GM23338 (cell line): ENCODE data around the gene CCDC12. TPM values are rescaled to one million over a fixed set of nuclear protein-coding genes. Genes with fewer than 3 reads are reported as not detected.

Source experiments
- ATAC-seq: fragments of 200-7000 bp; cut with Tn5 transposase; 3 replicates; pipeline ENCODE4 v1.9.1; 2020
- DNase-seq: peaks from one replicate; pipeline ENCODE4 v3.0.0-alpha.2; 2015; ENCODE audit warnings: low spot score
- H2AFZ ChIP-seq: fragments of 200-600 bp; sonication (generic); 2 replicates; pipeline ENCODE4 v1.8.0; 2016; ENCODE audit warnings: antibody characterized with exemption, mild to moderate bottlenecking, moderate library complexity
- H3F3A ChIP-seq: fragments of 200-600 bp; sonication (generic); replicated peaks from 2 replicates; pipeline ENCODE4 v1.8.0; 2017; ENCODE audit warnings: antibody characterized with exemption, mixed run types, low read depth
- H3K27ac ChIP-seq: fragments of 200-600 bp; sonication (generic); 2 replicates; pipeline ENCODE4 v1.6.1; 2016; ENCODE audit warnings: low read depth
- H3K27me3 ChIP-seq: fragments of 200-600 bp; sonication (generic); 2 replicates; pipeline ENCODE4 v1.8.0; 2016; ENCODE audit warnings: mild to moderate bottlenecking, mixed run types, moderate library complexity; ENCODE audit not compliant: insufficient read depth
- H3K36me3 ChIP-seq: fragments of 200-600 bp; sonication (generic); 2 replicates; pipeline ENCODE4 v1.8.0; 2016; ENCODE audit warnings: mild to moderate bottlenecking; ENCODE audit not compliant: insufficient read depth
- H3K4me1 ChIP-seq: fragments of 200-600 bp; sonication (generic); 2 replicates; pipeline ENCODE4 v1.8.0; 2016; ENCODE audit warnings: mild to moderate bottlenecking, moderate library complexity; ENCODE audit not compliant: insufficient read depth
- H3K4me2 ChIP-seq: fragments of 200-600 bp; sonication (generic); 2 replicates; pipeline ENCODE4 v1.7.1; 2017; ENCODE audit warnings: mixed run types
- H3K4me3 ChIP-seq: fragments of 200-600 bp; sonication (generic); 2 replicates; pipeline ENCODE4 v1.6.1; 2016; ENCODE audit warnings: mixed run types
- H3K79me2 ChIP-seq: fragments of 200-600 bp; sonication (generic); replicated peaks from 2 replicates; pipeline ENCODE4 v1.8.0; 2017; ENCODE audit warnings: mild to moderate bottlenecking; ENCODE audit not compliant: insufficient read depth
- H3K9me2 ChIP-seq: fragments of 200-600 bp; sonication (generic); 2 replicates; pipeline ENCODE4 v1.8.0; 2017; ENCODE audit not compliant: insufficient read depth
- H4K20me1 ChIP-seq: fragments of 200-600 bp; sonication (generic); replicated peaks from 2 replicates; pipeline ENCODE4 v1.8.0; 2017; ENCODE audit warnings: mild to moderate bottlenecking; ENCODE audit not compliant: insufficient read depth
- H3K27ac Mint-ChIP-seq: 2 replicates; pipeline ENCODE4 v1.8.0; 2020; ENCODE audit warnings: inconsistent platforms, mild to moderate bottlenecking, moderate library complexity, mixed read lengths
- H3K27me3 Mint-ChIP-seq: 3 replicates; pipeline ENCODE4 v1.8.0; 2022; ENCODE audit warnings: low read depth, mild to moderate bottlenecking, moderate library complexity, mixed read lengths, inconsistent platforms; ENCODE audit not compliant: insufficient read depth, poor library complexity
- H3K36me3 Mint-ChIP-seq: 3 replicates; pipeline ENCODE4 v1.8.0; 2021; ENCODE audit warnings: low read depth, mild to moderate bottlenecking, inconsistent platforms, moderate library complexity, mixed read lengths
- H3K4me1 Mint-ChIP-seq: 3 replicates; pipeline ENCODE4 v1.8.0; 2020; ENCODE audit warnings: mild to moderate bottlenecking, inconsistent platforms, mixed read lengths
- H3K4me3 Mint-ChIP-seq: 3 replicates; pipeline ENCODE4 v1.8.0; 2021; ENCODE audit warnings: moderate library complexity, mild to moderate bottlenecking, inconsistent platforms, mixed read lengths
- H3K9me3 Mint-ChIP-seq: 3 replicates; pipeline ENCODE4 v1.8.0; 2020; ENCODE audit warnings: moderate library complexity, mild to moderate bottlenecking, inconsistent platforms, mixed read lengths
- CREB1 ChIP-seq: fragments of 250-450 bp; sonication (Bioruptor Pico); IDR thresholded peaks from 2 replicates; pipeline ENCODE4 v1.5.0; 2020; ENCODE audit warnings: low read depth, mild to moderate bottlenecking, moderate library complexity
- EZH2 ChIP-seq: fragments of 200-600 bp; sonication (generic); IDR thresholded peaks from one replicate; pipeline ENCODE4 v1.8.0; 2017; ENCODE audit warnings: antibody characterized with exemption, mild to moderate bottlenecking, low read depth; ENCODE audit not compliant: unreplicated experiment
- EZH2phosphoT487 ChIP-seq: fragments of 200-600 bp; sonication (generic); IDR thresholded peaks from one replicate; pipeline ENCODE4 v1.8.1; 2018; ENCODE audit warnings: antibody characterized with exemption; ENCODE audit not compliant: unreplicated experiment
- JUNB ChIP-seq: IDR thresholded peaks from one replicate; pipeline ENCODE4 v1.6.1; 2016; ENCODE audit warnings: antibody characterized with exemption; ENCODE audit not compliant: unreplicated experiment
- POLR2AphosphoS5 ChIP-seq: IDR thresholded peaks from 2 replicates; pipeline ENCODE4 v1.6.1; 2016; ENCODE audit warnings: antibody characterized with exemption, low read depth
- ZNF114 ChIP-seq: fragments of 250-450 bp; sonication (Bioruptor Pico); IDR thresholded peaks from 2 replicates; pipeline ENCODE4 v1.5.0; 2020; ENCODE audit warnings: mild to moderate bottlenecking, moderate library complexity
- ZNF331 ChIP-seq: fragments of 250-450 bp; sonication (Bioruptor Pico); IDR thresholded peaks from 2 replicates; pipeline ENCODE4 v1.5.0; 2020; ENCODE audit warnings: low read depth, mild to moderate bottlenecking, moderate library complexity
- polyA plus RNA-seq: library from polyadenylated mRNA; unstranded; fragments of >200 nt; fragmentation: Nextera tagmentation; extraction: Ambion mirVana; gene quantifications from 2 replicates; pipeline ENCODE4 v1.2.1, GENCODE V29; 2016
- total RNA-seq: library from RNA; depleted of rRNA; stranded (reverse); fragments of >200 nt; shearing (Covaris generic); gene quantifications from 2 replicates; pipeline ENCODE4 v1.2.3, GENCODE V29; 2014
- TF ChIP-seq, protein P1 (sequence below): IDR thresholded peaks from one replicate; pipeline ENCODE4 v1.6.1; 2018; ENCODE audit warnings: antibody characterized with exemption; ENCODE audit not compliant: unreplicated experiment
- TF ChIP-seq, protein P2 (sequence below), 2 experiments: fragments of 200-600 bp in 1 of 2; sonication (generic) in 1 of 2; conservative IDR thresholded peaks; 2 replicates each; pipeline versions ENCODE4 v1.5.1 to v1.6.1; 2016 to 2017; ENCODE audit warnings: antibody characterized with exemption in 2 of 2, low read depth in 2 of 2, mild to moderate bottlenecking in 2 of 2, moderate library complexity in 1 of 2
- TF ChIP-seq, protein P3 (sequence below): IDR thresholded peaks from 2 replicates; pipeline ENCODE4 v1.6.1; 2016; ENCODE audit warnings: antibody characterized with exemption

The CCDC12 gene
- total and polyA plus RNA-seq, 2 experiments from 2014 or later: 42.9 to 133 TPM

GRCh38 chr3:46895761-46896160 is 80.8 kb downstream of the CCDC12 start:
- Mint-ChIP-seq H3K36me3 (no peaks in the 10 kb centered on the region), H3K9me3 (no peaks in the 10 kb centered on the region), H3K4me1 (peaks cover 11% of the 10 kb centered on the region; the same call in 2 of the 3 replicates), H3K27me3 (peaks cover 62% of the 10 kb centered on the region), H3K4me3 (no peak overlapping the region), H3K27ac (no peak overlapping the region)
- Histone ChIP-seq H3K4me1 (peaks cover 5% of the 10 kb centered on the region), H3K27ac (no peak overlapping the region), H3K4me2 (no peak overlapping the region), H4K20me1 (0 out of 2 replicates have a peak, but pooled peaks cover 3% of the 10 kb centered on the region), H3K36me3 (no peaks in the 10 kb centered on the region), H3F3A (no peaks in the 10 kb centered on the region), H3K9me2 (no peaks in the 10 kb centered on the region), H3K27me3 (peaks cover 53% of the 10 kb centered on the region), H3K4me3 (no peak overlapping the region), H3K79me2 (no peaks in the 10 kb centered on the region), H2AFZ (no peak overlapping the region)
- ATAC-seq: no peak
- no peak for DNase-seq
- TF ChIP-seq EZH2 (no peak), JUNB (no peak), ZNF331 (CRISPR knock-in tag) (no peak), EZH2phosphoT487 (no peak), ZNF114 (CRISPR knock-in tag) (no peak), POLR2AphosphoS5 (no peak), CREB1 (no peak)
- TF ChIP-seq, protein P1, sequence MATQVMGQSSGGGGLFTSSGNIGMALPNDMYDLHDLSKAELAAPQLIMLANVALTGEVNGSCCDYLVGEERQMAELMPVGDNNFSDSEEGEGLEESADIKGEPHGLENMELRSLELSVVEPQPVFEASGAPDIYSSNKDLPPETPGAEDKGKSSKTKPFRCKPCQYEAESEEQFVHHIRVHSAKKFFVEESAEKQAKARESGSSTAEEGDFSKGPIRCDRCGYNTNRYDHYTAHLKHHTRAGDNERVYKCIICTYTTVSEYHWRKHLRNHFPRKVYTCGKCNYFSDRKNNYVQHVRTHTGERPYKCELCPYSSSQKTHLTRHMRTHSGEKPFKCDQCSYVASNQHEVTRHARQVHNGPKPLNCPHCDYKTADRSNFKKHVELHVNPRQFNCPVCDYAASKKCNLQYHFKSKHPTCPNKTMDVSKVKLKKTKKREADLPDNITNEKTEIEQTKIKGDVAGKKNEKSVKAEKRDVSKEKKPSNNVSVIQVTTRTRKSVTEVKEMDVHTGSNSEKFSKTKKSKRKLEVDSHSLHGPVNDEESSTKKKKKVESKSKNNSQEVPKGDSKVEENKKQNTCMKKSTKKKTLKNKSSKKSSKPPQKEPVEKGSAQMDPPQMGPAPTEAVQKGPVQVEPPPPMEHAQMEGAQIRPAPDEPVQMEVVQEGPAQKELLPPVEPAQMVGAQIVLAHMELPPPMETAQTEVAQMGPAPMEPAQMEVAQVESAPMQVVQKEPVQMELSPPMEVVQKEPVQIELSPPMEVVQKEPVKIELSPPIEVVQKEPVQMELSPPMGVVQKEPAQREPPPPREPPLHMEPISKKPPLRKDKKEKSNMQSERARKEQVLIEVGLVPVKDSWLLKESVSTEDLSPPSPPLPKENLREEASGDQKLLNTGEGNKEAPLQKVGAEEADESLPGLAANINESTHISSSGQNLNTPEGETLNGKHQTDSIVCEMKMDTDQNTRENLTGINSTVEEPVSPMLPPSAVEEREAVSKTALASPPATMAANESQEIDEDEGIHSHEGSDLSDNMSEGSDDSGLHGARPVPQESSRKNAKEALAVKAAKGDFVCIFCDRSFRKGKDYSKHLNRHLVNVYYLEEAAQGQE: no peak
- TF ChIP-seq, protein P2, sequence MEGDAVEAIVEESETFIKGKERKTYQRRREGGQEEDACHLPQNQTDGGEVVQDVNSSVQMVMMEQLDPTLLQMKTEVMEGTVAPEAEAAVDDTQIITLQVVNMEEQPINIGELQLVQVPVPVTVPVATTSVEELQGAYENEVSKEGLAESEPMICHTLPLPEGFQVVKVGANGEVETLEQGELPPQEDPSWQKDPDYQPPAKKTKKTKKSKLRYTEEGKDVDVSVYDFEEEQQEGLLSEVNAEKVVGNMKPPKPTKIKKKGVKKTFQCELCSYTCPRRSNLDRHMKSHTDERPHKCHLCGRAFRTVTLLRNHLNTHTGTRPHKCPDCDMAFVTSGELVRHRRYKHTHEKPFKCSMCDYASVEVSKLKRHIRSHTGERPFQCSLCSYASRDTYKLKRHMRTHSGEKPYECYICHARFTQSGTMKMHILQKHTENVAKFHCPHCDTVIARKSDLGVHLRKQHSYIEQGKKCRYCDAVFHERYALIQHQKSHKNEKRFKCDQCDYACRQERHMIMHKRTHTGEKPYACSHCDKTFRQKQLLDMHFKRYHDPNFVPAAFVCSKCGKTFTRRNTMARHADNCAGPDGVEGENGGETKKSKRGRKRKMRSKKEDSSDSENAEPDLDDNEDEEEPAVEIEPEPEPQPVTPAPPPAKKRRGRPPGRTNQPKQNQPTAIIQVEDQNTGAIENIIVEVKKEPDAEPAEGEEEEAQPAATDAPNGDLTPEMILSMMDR (conservative IDR thresholded peaks at IDR 0.05; ENCODE audit: low read depth in 2 of 2): no peak
- TF ChIP-seq, protein P3, sequence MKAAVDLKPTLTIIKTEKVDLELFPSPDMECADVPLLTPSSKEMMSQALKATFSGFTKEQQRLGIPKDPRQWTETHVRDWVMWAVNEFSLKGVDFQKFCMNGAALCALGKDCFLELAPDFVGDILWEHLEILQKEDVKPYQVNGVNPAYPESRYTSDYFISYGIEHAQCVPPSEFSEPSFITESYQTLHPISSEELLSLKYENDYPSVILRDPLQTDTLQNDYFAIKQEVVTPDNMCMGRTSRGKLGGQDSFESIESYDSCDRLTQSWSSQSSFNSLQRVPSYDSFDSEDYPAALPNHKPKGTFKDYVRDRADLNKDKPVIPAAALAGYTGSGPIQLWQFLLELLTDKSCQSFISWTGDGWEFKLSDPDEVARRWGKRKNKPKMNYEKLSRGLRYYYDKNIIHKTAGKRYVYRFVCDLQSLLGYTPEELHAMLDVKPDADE: no peak
